NB4 (cell line): ENCODE measurements around the gene MYO1D.

Source experiments
- CTCF ChIP-seq: IDR thresholded peaks from one replicate; pipeline ENCODE4 v1.5.1; 2012; ENCODE audit warnings: low read depth, low read length
- MAX ChIP-seq: IDR thresholded peaks from 2 replicates; pipeline ENCODE4 v1.6.1; 2011; ENCODE audit warnings: low read depth, low read length
- MYC ChIP-seq: IDR thresholded peaks from 2 replicates; pipeline ENCODE4 v1.6.1; 2011; ENCODE audit warnings: low read depth, low read length
- POLR2A ChIP-seq: IDR thresholded peaks from 2 replicates; pipeline ENCODE4 v1.6.1; 2011; ENCODE audit warnings: mild to moderate bottlenecking; ENCODE audit not compliant: insufficient read length; ENCODE audit errors: extremely low read depth

GRCh38 chr17:32588982-32589381, 287.9 kb downstream of the MYO1D start:
- no peak for TF ChIP-seq MAX
- TF ChIP-seq POLR2A: no peak
- TF ChIP-seq CTCF: no peak
- no peak for TF ChIP-seq MYC
